ENCODE results near the gene HLA-F. TPM values are rescaled to one million over a fixed set of nuclear protein-coding genes. Genes with fewer than 3 reads are reported as not detected.

The HLA-F gene
- 100 to 1,000 TPM; 312 to 332 TPM for total RNA-seq

GRCh38 chr6:29723262-29723665, at the start of gene HLA-F:
HLA-F (plus strand) TSS chr6:29723434; CDS start chr6:29723464, 30 bp downstream.

GRCh38 chr6:29680904-29681303, 42.3 kb upstream of the HLA-F start, which contains the start of gene ZFP57:
ZFP57 (minus strand) TSS chr6:29681152; CDS start chr6:29677003, 4,149 bp downstream.

Other genes starting within 250 kb of the HLA-F start
- not detected for gene MAS1L, start 235.5 kb upstream of the HLA-F start, total RNA-seq
- under 1 TPM; 0.65 to 0.68 TPM for gene UBD, start 163.7 kb upstream of the HLA-F start, total RNA-seq
- not detected for gene OR2H2, start 138.3 kb upstream of the HLA-F start, total RNA-seq
- 10 to 100 TPM; 29.8 to 39.4 TPM for gene GABBR1, start 90.3 kb upstream of the HLA-F start, total RNA-seq
- not detected for gene MOG, start 66.3 kb upstream of the HLA-F start, total RNA-seq
- not detected for gene ZFP57, start 42.3 kb upstream of the HLA-F start, total RNA-seq
- under 1 TPM; 0.14 to 0.15 TPM for gene HLA-G, start 104.4 kb downstream of the HLA-F start, total RNA-seq
- gene HLA-A, start 219.1 kb downstream of the HLA-F start, total RNA-seq, result 1,000 to 10,000 TPM; 1,753 to 1,764 TPM